Ectodermal cell (in vitro differentiated cells): ENCODE measurements around the gene PGPEP1.

ENCODE experiments used
- H3K27ac ChIP-seq: 2 replicates; pipeline ENCODE4 v1.7.0; 2013; ENCODE audit warnings: mild to moderate bottlenecking, low read depth, low read length; ENCODE audit not compliant: insufficient read depth, poor library complexity, severe bottlenecking
- H3K27me3 ChIP-seq: 2 replicates; pipeline ENCODE4 v1.7.0; 2013; ENCODE audit warnings: mild to moderate bottlenecking, low read length; ENCODE audit not compliant: insufficient read depth, control insufficient read depth, poor library complexity, severe bottlenecking
- H3K36me3 ChIP-seq: one replicate; pipeline ENCODE4 v1.7.0; 2013; ENCODE audit warnings: low read length; ENCODE audit not compliant: control insufficient read depth, insufficient read depth
- H3K4me1 ChIP-seq: one replicate; pipeline ENCODE4 v1.7.0; 2013; ENCODE audit warnings: low read length; ENCODE audit not compliant: control insufficient read depth, insufficient read depth
- H3K4me3 ChIP-seq: 2 replicates; pipeline ENCODE4 v1.7.0; 2013; ENCODE audit warnings: low read depth, low read length, control low read depth; ENCODE audit not compliant: insufficient read depth
- H3K9me3 ChIP-seq: 2 replicates; pipeline ENCODE4 v1.7.0; 2013; ENCODE audit warnings: mild to moderate bottlenecking, low read length, moderate library complexity; ENCODE audit not compliant: control insufficient read depth
- WGBS, 2 experiments: methylation state at CpG; one replicate each; pipeline ENCODE4 v1.1.7; 2013; ENCODE audit warnings: missing lambda C conversion rate in 2 of 2; 5-methylcytosine and 5-hydroxymethylcytosine counted together

The PGPEP1 gene

DNA sequence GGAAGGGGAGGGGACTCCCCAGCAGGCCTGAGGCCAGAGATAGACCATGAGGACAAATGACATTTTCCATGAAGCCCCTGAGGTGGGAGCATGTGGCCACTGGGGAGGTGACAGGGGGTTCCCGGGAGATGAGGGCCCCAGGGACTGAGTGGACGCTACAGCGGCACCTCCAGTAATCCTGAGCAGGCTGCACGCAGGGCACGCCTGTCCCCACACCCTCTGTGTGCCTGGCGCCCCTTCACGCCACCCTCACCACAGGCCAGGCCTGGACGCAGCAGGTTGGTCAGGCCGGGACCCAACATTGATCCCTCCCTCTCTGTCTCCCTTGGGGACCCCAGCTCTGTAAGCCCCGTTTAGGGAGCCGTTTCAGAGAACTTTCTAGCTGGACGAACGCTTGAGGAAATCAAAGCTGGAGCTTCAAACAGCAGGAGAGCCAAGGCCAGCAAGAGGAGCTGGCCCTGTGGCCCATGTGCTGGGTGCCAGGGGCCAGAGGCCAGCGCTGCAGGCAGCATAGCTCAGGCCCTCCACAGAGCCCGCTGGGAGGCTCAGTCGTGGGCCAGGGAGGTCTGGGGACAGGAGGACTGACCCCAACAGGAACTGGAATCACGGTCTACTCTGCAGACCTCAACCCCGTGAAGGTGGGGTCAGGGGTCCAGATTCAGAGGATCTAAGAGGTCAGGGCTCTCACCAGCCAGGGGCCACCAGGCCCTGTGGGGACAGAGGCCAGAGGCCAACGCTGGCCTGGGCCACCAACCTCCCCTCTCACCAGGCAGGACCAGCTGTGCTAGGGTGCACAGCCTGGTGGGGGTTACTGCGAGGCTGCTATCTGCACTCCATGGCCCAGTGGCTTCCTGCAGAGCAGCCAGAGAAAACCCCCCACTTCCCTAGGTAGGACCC, 32.1 kb upstream of the PGPEP1 start:
- peaks cover 15% of the 10 kb centered on the region for H3K36me3 ChIP-seq
- 94% methylated on average over 20 of the region's 20 CpGs for WGBS, 2 experiments
- H3K27me3 ChIP-seq: no peaks in the 10 kb centered on the region
- H3K4me1 ChIP-seq: peaks cover 17% of the 10 kb centered on the region
- no peak overlapping the region for H3K4me3 ChIP-seq
- H3K27ac ChIP-seq: no peak overlapping the region
- no peaks in the 10 kb centered on the region for H3K9me3 ChIP-seq

DNA sequence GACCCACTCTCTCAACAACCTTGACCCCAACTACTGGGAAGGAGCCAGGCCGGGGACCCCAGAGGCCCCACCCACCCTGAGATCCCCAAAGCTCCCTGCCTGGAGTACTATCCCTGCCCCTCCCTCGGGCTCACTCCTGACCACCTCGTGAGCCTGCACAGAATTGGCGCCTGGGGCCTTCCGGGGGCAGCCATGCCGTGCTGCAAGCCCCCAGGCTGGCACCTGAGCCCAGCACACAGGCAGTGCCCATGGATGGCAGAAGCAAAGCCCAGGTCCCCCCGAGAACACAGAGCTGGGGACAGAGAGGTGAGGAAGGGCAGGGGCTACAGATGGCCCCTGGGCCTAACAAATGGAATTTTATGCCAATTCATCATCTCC, 31.5 kb upstream of the PGPEP1 start:
- WGBS, 2 experiments: 91 to 94% methylated on average over 7 of the region's 7 CpGs
- H3K4me3 ChIP-seq: no peak overlapping the region
- peaks cover 15% of the 10 kb centered on the region for H3K36me3 ChIP-seq
- H3K4me1 ChIP-seq: peaks cover 17% of the 10 kb centered on the region
- no peaks in the 10 kb centered on the region for H3K9me3 ChIP-seq
- H3K27me3 ChIP-seq: no peaks in the 10 kb centered on the region
- H3K27ac ChIP-seq: no peak overlapping the region

DNA sequence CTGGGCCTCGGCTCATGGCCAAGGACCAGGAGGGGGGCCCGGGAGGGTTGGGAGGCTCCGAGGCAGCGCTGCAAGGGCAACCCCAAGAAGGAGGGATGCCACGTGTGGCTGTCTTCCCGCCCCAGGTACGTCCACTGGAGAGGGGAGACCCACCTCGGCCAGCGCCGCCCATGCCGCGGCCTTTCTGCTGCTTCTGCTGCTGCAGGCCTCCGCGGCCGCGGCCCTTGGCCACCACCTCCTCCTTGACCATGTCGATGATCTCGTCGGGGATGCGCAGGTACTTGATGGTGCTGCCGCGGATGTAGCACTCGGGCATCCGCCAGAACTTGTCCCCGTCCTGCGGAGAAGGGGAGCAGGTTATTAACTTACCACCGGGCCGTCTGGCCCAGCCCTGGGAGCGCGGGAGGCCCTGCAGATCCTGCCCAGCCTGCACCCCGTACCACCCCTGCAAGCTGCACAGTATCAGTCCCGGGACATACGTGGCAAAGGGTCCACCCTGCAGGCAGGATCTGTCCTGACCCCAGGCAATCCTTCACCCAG, 30.8 kb upstream of the PGPEP1 start:
- Histone ChIP-seq H3K27ac (no peak overlapping the region), H3K36me3 (peaks cover 15% of the 10 kb centered on the region), H3K9me3 (no peaks in the 10 kb centered on the region), H3K4me1 (peaks cover 10% of the 10 kb centered on the region), H3K27me3 (no peaks in the 10 kb centered on the region), H3K4me3 (no peak overlapping the region)
- WGBS, 2 experiments: 95 to 97% methylated on average over 33 of the region's 33 CpGs

DNA sequence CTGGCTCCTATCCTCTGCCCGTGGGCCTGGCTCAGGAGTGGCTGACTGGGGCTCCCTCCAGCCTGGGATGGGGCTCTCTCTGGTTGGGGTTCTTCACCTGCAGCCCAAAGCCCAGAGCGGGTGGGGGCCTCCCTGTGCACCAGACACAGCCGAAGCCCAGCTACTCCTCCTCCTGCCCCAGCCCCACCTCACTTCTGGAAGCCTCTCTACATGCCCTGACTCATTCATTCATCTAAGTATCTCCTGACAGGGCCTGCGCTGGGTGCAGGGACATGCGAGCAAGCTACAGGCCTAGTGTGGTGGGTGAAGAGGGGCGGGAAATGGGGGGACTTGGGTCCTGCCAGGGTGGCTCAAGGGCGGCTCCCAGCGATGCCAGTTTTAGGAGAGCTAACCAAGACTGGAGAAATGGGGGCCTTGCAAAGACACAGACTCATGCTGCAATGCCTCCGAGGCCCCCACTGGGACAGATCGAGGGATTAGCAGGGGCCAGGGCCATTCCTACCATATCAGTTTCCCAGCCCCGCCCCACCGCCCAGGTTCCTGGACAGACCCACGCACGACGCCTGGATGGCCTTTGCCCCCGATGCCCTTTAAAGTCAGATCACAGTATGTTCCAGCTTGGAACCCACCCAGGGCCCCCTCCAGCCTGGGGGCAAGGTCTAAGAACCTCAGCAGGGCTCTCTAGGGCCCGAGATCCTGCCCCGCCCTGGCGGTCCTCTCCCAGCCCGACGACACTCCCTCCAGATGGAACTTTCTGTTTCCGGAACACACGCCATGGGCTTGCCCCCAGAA, 30.1 kb upstream of the PGPEP1 start:
- no peak overlapping the region for H3K4me3 ChIP-seq
- H3K9me3 ChIP-seq: no peaks in the 10 kb centered on the region
- H3K27me3 ChIP-seq: no peaks in the 10 kb centered on the region
- H3K4me1 ChIP-seq: peaks cover 3% of the 10 kb centered on the region
- H3K36me3 ChIP-seq: peaks cover 15% of the 10 kb centered on the region
- no peak overlapping the region for H3K27ac ChIP-seq
- WGBS, 2 experiments: 95 to 96% methylated on average over 23 of the region's 23 CpGs

DNA sequence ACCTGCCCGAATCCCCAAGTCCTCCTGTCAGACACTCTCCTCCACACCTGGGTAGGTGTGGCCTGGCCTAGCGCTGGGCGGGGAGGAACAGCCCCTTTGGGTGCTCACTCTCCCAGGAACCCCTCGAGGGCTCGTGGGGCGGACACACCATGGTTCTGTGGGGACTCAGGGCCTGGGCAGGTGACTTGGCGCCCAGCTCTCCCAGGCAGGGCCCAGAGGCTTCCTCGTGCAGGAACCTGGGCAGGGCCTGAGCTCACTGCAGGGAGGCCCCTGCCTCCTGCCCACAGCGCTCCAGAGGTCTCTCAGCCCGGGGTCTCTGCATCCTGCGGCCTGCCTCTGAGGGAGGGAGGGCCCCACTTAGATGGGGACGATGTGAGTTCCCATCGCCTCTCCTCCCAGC, 29.4 kb upstream of the PGPEP1 start:
- no peaks in the 10 kb centered on the region for H3K27me3 ChIP-seq
- WGBS, 2 experiments: 94 to 96% methylated on average over 13 of the region's 13 CpGs
- H3K36me3 ChIP-seq: peaks cover 15% of the 10 kb centered on the region
- H3K4me3 ChIP-seq: no peak overlapping the region
- no peaks in the 10 kb centered on the region for H3K4me1 ChIP-seq
- no peak overlapping the region for H3K27ac ChIP-seq
- H3K9me3 ChIP-seq: no peaks in the 10 kb centered on the region

DNA sequence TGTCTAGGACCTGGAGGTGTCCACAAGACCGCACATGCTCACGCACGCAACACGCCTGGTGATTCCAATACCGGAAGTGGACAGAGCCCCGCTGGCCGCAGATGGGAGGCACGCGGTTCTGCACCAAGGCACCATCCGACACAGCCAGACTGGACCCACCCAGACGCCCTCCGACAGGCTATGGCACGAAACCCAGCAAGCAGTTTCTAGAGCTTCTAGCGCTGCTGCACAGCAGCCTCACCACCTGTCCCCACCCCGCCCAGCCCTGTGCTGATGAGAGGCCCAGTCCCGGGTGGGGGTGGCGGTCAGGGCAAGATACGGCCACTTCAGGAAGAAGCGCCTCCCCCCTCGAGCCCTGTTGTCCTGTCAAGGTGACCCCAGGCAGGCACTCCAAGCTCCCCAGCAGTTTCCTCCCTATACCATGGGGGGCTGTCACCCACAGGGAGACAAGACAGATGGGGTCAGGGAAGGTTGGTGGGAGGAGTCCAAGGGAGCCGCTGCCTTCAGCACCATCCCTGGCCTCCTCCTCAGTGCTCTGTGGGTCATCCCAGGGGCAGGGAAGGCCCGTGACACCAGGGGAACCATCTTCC, 28.8 kb upstream of the PGPEP1 start:
- Histone ChIP-seq H3K27me3 (no peaks in the 10 kb centered on the region), H3K9me3 (no peaks in the 10 kb centered on the region), H3K4me3 (no peak overlapping the region), H3K36me3 (peaks cover 15% of the 10 kb centered on the region), H3K4me1 (no peaks in the 10 kb centered on the region), H3K27ac (no peak overlapping the region)
- WGBS, 2 experiments: 93 to 94% methylated on average over 22 of the region's 22 CpGs

DNA sequence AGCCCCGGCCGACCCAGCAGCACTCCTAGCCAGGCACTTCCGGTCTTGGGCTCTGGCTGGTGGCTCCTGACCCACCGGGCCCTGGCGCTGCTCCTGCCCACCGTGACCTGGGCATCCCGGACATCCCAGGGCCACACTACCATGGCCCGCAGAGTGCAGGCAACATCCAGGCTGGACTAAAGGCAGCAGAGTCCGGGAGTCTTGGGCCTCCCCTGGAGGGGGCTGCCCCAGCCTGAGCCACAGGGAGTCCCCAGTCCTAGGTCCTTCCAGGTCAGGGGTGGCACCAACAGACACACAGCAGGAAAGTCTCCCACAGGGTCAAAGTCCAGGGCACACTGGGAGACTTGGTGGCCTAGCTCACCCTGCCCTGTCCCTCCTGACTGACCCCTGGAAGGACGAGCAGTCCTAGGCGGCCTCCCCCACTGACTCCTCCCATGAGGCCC, 28.3 kb upstream of the PGPEP1 start:
- H3K4me3 ChIP-seq: no peak overlapping the region
- no peaks in the 10 kb centered on the region for H3K9me3 ChIP-seq
- H3K27me3 ChIP-seq: no peaks in the 10 kb centered on the region
- WGBS, 2 experiments: 95% methylated on average over 11 of the region's 11 CpGs
- H3K27ac ChIP-seq: no peak overlapping the region
- H3K4me1 ChIP-seq: no peaks in the 10 kb centered on the region
- H3K36me3 ChIP-seq: peaks cover 15% of the 10 kb centered on the region

DNA sequence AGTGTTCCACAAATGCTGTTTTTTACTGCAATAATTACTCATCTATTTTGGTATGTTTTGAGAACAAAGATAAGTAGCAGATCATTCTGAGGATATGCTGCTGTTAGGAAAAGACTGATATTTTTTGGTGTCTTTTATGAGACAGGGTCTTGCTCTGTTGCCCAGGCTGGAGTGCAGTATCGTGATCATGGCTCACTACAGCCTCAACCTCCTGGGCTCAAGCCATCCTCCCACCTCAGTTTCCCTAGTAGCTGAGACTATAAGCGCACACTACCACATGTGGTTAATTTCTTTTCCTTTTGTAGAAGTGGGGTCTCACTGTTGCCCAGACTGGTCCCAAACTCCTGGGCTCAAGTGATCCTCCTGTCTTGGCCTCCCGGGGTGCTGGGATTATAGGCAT, 27.0 kb upstream of the PGPEP1 start:
- Histone ChIP-seq H3K9me3 (no peaks in the 10 kb centered on the region), H3K4me1 (no peaks in the 10 kb centered on the region), H3K4me3 (no peak overlapping the region), H3K36me3 (peaks cover 8% of the 10 kb centered on the region), H3K27ac (no peak overlapping the region), H3K27me3 (no peaks in the 10 kb centered on the region)
- WGBS, 2 experiments: 90 to 97% methylated on average over 3 of the region's 3 CpGs

DNA sequence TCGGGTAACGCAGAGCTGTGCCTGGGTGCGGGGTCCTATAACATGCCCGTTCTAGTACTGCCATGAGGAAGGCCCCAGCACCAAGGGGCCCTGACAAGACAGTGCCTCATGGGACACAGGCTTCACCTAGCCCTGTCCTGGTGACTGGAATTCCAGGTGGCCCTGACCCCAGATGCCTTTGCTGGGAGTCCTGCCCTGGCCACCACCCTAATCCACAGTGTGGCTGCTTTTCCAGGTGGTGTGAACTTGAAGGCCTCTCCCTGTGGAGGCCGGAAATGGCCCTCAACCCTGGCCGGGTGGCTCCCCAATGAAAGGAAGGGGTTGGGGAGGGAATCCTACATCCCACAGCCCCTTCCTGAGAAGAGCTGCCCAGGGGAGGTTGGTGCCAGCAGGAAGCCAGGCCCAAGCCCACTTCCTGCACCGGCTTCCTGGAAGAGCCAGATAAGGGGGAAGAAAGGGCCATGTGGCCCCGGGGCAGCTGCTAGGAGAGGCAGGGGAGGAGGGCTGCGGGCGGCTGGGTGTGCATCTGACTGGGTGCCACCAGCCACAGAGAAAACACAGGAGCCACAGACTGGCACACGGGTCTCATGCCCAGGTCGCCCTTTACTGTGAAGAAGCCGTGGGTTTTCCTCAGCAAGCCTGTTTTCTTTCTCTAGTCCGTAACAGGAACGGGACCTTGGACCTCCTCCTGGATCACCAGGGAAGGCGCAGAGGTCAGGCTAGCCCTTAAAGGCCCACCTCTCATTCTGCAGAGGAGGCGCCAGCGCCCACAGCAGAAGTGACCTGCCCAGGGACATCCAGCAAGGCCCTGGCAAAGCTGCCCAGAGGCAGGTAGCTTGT, 22.2 kb upstream of the PGPEP1 start:
- Histone ChIP-seq H3K27ac (no peak overlapping the region), H3K27me3 (no peaks in the 10 kb centered on the region)
- WGBS, 2 experiments: 94 to 95% methylated on average over 18 of the region's 18 CpGs

More for the DNA sequence above, 22.2 kb upstream of the PGPEP1 start:
- Histone ChIP-seq H3K9me3 (no peaks in the 10 kb centered on the region), H3K4me3 (no peak overlapping the region), H3K36me3 (no peaks in the 10 kb centered on the region), H3K4me1 (peaks cover 9% of the 10 kb centered on the region)
